DMS153 treated with DMSO at 0.1 percent for 48 hours (cell line): Measurements from ENCODE around the gene MAPK14.
A peak's percentile ranks its signal among the peaks of the same experiment; 100 is the strongest.
"Not testable (repeated sequence)": the region's sequence is repeated elsewhere in the genome, so short reads cannot be mapped to it uniquely, and the experiment has no call there.

Source experiments
- DNase-seq: peaks from one replicate; lab custom pipeline; 2025; ENCODE audit not compliant: unreplicated experiment; lab: John Stamatoyannopoulos, UW

MAPK14 gene

DNA sequence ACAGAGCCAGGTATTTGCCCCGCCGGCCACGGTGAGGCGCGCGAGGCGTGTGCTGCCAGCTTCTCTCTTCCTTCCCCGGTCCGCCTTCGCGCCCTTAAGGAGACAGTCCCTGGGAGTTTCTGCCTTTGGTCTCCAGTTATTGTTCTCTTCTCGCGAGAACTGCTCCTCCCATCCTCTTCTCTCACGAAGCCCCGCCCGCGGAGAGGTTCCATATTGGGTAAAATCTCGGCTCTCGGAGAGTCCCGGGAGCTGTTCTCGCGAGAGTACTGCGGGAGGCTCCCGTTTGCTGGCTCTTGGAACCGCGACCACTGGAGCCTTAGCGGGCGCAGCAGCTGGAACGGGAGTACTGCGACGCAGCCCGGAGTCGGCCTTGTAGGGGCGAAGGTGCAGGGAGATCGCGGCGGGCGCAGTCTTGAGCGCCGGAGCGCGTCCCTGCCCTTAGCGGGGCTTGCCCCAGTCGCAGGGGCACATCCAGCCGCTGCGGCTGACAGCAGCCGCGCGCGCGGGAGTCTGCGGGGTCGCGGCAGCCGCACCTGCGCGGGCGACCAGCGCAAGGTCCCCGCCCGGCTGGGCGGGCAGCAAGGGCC lies at the start of gene MAPK14:
Gene MAPK14, plus strand, starts transcription at position 308 of the 587 bp plus-strand sequence. CDS start 350 bp downstream, outside the sequence.
- DNase-seq = peak; percentile 89

- DNase-seq = not testable (repeated sequence)
These were observed 47.5 kb upstream of the MAPK14 start for GRCh38 chr6:35980126-35980525.

DNA sequence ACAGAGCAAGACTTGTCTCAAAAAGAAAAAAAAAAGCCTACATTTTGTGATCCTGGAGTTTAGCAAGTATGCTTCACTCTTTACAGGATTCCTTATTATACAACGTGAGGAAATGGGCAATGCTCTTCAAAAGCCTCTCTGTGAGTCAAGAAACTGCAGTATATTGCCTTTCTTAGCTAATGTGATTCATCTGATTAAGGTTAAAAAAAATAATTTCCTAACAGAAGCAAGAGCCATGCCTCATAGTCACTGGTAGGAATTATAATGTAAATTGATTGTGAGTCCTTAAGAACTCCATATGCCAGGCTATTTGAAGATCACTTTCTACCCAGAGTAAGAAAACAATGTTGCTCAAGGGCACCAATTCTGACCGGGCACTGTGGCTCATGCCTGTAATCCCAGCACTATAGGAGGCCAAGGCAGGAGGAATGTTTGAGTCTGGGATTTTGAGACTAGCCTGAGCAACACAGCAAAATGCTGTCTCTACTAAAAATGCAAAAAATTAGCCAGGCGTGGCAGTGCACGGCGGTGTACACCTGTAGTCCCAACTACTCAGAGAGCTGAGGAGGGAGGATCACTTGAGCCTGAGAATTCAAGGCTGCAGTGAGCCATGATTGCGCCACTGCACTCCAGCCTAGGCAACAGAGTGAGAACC lies 46.5 kb upstream of the MAPK14 start:
- no peak for DNase-seq

DNA sequence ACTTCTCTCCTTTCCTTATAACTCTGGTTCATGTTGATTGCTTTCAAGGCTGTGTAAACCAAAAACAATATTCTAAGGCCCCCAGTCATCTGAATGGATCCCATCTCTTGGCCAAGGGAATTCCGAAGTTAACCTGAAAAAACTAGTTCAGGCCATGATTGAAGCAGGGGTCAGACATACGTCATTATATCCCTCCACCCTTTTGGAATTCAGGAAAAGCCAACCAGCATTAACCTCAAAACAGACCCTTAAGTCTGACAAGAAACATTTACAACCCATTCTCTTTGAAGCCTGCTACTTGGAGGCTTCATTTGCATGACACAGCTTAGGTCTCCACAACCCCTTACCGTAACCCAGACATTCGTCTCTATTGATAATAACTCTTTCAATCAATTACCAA lies 42.9 kb upstream of the MAPK14 start:
- no peak for DNase-seq

DNA sequence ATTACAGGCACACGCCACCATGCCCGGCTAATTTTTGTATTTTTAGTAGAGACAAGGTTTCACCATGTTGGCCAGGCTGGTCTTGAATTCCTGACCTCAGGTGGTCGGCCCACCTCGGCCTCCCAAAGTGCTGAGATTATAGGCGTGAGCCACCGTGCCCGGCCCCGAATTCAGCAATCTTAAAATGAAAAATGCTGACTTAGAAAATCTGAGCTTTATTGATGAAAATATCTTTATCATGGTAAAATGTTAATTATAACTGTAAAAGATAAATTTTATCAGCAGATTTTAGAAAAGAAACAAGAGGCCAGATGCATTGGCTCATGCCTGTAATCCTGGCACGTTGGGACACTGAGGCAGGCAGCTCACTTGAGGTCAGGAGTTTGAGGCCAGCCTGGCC lies 39.6 kb upstream of the MAPK14 start:
- not testable (repeated sequence) for DNase-seq

DNA sequence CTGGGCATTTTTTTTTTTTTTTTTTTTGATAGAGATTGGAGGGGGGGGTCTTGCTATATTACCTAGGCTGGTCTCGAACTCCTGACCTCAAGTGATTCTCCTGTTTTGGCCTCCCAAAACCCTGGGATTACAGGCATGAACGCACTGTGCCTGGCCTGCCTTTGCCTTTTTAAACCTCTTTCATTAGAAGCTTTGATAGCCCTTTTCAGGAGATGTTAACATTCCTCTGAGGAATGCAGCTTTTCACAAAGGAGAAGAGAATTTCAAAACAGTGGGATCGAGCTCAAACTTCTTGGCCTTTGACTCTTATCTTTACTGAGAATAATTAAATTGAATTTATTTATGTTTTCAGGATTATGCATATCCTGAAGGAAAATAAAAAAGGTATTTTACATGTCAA lies 34.5 kb upstream of the MAPK14 start:
- DNase-seq = no peak

DNA sequence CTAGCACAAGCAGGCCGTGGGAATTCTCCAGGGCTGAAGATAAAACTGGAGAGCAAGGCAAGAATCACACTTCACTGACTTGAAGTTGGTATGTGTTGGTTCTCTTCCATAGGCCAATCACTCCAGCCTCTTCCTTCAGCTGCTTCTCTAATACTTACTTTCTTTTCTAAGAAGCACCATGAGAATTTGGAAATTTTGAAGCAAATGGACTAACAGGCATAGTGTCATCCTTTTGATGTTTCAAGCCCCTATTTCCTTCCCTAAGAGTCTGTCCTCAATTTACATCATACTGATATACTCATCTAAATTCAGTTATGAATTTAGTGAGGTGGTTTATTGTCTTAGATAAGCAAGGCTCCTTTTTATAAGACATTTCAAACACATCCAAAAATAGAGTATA lies 27.2 kb upstream of the MAPK14 start:
- no peak for DNase-seq

GRCh38 chr6:36015666-36016065 lies 11.9 kb upstream of the MAPK14 start:
- no peak for DNase-seq

GRCh38 chr6:36018339-36018738 lies 9.3 kb upstream of the MAPK14 start:
- no peak for DNase-seq

- no peak for DNase-seq
These were observed 8.4 kb upstream of the MAPK14 start for GRCh38 chr6:36019167-36019566.

GRCh38 chr6:36020154-36020553 lies 7.5 kb upstream of the MAPK14 start:
- DNase-seq = no peak

- no peak for DNase-seq
These were observed 3.4 kb upstream of the MAPK14 start, which contains the start of gene SLC26A8 for GRCh38 chr6:36023996-36024795. SLC26A8 (minus strand) TSS chr6:36024641; CDS start chr6:36019707, 4,934 bp downstream.

GRCh38 chr6:36025260-36025931 lies 2.2 kb upstream of the MAPK14 start:
- no peak for DNase-seq

DNA sequence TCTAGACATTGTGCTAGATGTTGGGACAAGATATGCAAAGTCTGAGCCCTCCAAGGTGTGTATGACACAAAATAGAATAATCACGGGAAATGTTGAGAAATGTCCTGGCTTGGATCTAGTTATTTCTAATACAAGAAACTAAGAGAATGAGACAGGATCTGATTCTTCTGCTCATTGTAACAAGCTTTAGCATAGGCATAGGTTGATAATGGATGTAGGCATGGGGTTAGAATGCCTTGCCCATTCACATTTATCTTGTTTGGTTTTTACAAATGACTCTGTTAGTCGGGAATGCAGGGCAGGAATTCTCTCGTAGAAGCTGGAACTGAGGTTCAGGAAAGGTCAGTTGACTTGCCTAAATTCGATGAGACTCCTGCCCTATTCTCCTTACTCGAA lies 1.7 kb upstream of the MAPK14 start:
- DNase-seq = no peak

DNA sequence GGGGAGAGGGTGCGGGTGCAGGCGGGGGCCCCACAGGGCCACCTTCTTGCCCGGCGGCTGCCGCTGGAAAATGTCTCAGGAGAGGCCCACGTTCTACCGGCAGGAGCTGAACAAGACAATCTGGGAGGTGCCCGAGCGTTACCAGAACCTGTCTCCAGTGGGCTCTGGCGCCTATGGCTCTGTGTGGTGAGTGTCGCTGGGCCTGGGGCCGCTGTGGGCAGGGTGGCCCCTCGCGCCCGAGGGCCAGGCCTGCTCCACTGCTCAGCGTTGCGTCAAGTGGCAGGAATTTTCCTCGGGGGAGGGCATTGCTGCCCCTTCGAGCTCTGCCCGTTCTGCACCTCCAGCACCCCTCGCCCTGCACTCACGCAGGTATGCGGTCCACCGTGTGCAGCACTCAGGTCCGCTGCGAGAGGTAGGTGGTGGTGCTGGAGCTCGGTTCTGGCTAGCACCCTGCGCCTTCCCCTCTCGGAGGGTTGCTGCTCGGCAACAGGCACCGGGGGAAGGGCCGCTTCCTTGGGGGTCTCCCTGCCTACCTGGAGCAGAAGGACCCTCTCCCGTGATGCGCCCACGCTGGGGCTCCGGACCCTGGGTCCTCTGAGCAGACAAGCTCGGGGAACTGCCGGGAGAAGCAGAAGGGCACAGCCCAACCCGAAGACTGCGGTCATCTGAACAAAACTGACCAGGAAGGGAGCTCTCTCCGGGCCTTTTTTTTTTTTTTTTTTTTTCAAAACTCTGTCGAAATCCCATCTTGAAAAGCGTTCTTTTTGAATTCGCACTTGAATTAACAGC lies 674 bp downstream of the MAPK14 start:
- no peak for DNase-seq

GRCh38 chr6:36028877-36029324 lies 1.3 kb downstream of the MAPK14 start:
- DNase-seq = no peak

DNA sequence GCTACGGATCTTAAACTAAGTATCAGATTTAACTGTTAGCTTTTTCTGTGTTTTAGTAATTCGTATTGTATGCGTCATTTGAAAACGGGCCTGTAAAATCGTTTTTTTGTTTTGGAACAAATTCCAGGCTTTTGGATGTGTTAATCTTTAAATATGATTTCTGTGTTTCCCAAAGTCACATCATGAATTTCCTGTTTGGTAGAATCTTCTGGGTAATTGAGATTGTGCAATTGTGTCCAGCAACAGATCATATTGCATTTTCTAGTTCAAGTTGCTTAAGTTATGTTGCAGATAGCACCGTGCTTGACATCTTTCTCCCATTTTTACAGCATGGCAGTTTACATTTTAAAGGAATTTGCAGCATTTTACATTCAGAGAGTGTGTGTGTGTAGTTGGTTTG lies 1.9 kb downstream of the MAPK14 start:
- no peak for DNase-seq

DNA sequence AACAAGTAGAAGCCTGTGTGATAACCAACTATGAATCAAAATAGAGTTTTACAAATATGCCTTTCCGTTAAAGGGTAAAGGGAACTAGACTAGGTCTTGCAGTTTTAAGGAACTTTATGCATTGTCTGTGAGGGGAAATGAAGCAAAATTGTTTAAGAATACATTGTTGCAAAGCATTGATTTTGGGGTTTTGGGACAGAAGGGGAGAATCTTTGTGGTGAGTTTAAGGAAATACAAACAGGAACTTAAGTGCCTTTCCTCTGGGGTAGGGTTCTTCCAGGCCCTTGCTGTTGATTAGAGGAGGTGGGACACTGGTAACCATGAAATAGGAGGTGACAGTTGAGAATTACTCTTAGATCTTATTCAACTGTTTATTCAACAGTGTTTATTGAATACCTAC lies 4.7 kb downstream of the MAPK14 start:
- DNase-seq = no peak

GRCh38 chr6:36033144-36033543 lies 5.5 kb downstream of the MAPK14 start:
- DNase-seq = not testable (repeated sequence)

GRCh38 chr6:36033935-36034334 lies 6.3 kb downstream of the MAPK14 start:
- DNase-seq = no peak

- DNase-seq = no peak
These were observed 6.8 kb downstream of the MAPK14 start for GRCh38 chr6:36034441-36034840.
